NB4 (cell line): ENCODE results near the gene CAMKK1.
"Not testable (repeated sequence)": the region's sequence is repeated elsewhere in the genome, so short reads cannot be mapped to it uniquely, and the experiment has no call there.

Experiments
- DNase-seq: peaks from one replicate; pipeline ENCODE4 v3.0.0; 2010; ENCODE audit warnings: low read depth
- H3K4me3 ChIP-seq: one replicate; pipeline ENCODE4 v1.5.1; 2011; ENCODE audit warnings: mild to moderate bottlenecking, low read depth, low read length, moderate library complexity
- CTCF ChIP-seq: IDR thresholded peaks from one replicate; pipeline ENCODE4 v1.5.1; 2012; ENCODE audit warnings: low read depth, low read length
- MAX ChIP-seq: IDR thresholded peaks from 2 replicates; pipeline ENCODE4 v1.6.1; 2011; ENCODE audit warnings: low read depth, low read length
- MYC ChIP-seq: IDR thresholded peaks from 2 replicates; pipeline ENCODE4 v1.6.1; 2011; ENCODE audit warnings: low read depth, low read length
- POLR2A ChIP-seq: IDR thresholded peaks from 2 replicates; pipeline ENCODE4 v1.6.1; 2011; ENCODE audit warnings: mild to moderate bottlenecking; ENCODE audit not compliant: insufficient read length; ENCODE audit errors: extremely low read depth

CAMKK1 gene

GRCh38 chr17:3859940-3860339, 32.9 kb downstream of the CAMKK1 start:
- no peak for DNase-seq
- no peak for TF ChIP-seq CTCF
- TF ChIP-seq MYC = no peak
- no peak for TF ChIP-seq POLR2A
- no peak for TF ChIP-seq MAX
- no peak overlapping the region for H3K4me3 ChIP-seq

DNA sequence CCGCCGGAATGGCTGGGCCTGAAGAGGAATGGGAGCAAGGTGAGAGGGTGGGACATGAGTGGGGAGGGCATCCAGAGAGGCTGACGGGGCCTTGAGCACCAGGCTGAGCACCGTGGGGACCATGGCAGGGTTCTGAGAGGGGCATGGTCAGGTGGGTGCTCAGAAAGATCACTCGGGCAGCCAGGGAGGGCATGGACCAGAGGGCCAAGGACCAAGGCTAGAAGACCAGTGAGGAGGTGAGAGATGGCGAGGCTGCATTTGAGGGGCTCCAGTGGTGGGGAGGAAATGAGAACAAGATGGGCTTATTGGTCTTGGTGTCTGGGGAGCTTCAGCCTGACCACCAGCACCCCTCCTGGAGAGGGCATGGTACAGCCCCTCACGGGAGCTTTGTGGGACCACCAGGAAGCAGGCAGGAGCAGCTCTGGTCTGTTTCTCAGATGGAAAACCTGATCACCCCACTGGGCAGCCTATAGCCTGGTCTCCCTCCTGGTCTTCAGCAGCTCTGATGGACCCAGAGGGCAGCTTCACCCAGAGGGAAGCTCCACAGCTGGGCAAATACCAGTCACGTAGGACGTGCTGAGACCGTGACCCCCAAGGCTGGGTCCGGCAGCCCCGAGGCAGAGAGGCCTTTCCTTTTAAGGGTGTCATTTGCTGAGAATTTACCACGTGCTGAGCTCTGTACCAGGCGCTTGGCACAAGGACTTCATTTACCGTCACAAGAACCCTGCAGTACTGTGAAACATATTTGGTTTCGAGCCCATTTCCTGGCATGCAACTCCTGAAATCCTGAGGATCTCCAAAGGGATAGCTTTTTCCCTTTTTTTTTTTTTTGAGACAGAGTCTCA, 35.4 kb downstream of the CAMKK1 start:
- DNase-seq = no peak
- H3K4me3 ChIP-seq = no peak overlapping the region
- TF ChIP-seq MYC (no peak), CTCF (no peak), MAX (no peak), POLR2A (no peak)

DNA sequence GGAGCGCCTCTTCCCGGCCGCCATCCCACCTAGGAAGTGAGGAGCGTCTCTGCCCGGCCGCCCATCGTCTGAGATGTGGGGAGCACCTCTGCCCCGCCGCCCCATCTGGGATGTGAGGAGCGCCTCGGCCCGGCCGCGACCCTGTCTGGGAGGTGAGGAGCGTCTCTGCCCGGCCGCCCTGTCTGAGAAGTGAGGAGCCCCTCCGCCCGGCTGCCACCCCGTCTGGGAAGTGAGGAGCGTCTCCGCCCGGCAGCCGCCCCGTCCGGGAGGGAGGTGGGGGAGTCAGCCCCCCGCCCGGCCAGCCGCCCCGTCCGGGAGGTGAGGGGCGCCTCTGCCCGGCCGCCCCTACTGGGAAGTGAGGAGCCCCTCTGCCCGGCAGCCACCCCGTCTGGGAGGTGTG, 38.6 kb downstream of the CAMKK1 start:
- not testable (repeated sequence) for H3K4me3 ChIP-seq, DNase-seq

- H3K4me3 ChIP-seq = no peak overlapping the region
- TF ChIP-seq CTCF (no peak), MYC (no peak), POLR2A (no peak), MAX (no peak)
- no peak for DNase-seq
Measured at GRCh38 chr17:3852561-3852960, 40.3 kb downstream of the CAMKK1 start.

DNA sequence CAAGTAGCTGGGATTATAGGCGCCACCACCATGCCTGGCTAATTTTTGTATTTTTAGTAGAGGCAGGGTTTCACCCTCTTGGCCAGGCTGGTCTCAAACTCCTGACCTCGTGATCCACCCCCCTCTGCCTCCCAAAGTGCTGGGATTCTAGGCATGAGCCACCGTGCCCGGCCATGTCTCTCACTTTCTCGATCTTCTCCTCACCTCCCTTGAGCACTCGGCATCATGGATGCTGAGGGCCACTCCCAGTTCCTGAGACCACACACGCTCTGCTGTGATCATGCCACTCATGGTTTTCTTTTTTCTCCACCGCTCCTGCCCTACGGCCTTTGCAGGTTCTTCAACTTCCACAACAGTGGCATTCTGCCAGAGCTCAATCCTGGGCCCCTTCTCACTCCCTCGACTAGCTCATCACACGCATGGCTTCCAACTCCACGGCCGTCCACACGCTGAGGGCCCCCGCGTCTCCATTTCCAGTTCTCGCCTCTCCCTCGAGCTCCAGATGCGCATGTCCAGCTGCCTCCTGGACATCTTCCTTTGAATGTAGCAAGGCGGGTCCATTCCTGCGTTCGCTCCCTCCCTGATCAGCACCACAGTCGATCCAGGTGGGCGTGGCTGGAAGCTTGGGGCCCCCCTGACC, 41.3 kb downstream of the CAMKK1 start:
- no peak for DNase-seq
- TF ChIP-seq MYC (no peak), POLR2A (no peak), CTCF (no peak), MAX (no peak)
- no peak overlapping the region for H3K4me3 ChIP-seq

- peak; percentile 39 for DNase-seq
- TF ChIP-seq MYC (no peak), CTCF (no peak), MAX (no peak), POLR2A (no peak)
- no peak overlapping the region for H3K4me3 ChIP-seq
Measured at GRCh38 chr17:3848229-3848835, 44.5 kb downstream of the CAMKK1 start.
